ENCODE results near the gene GJB4.
"Not testable (repeated sequence)": the region's sequence is repeated elsewhere in the genome, so short reads cannot be mapped to it uniquely, and the experiment has no call there.

GJB4 gene

DNA sequence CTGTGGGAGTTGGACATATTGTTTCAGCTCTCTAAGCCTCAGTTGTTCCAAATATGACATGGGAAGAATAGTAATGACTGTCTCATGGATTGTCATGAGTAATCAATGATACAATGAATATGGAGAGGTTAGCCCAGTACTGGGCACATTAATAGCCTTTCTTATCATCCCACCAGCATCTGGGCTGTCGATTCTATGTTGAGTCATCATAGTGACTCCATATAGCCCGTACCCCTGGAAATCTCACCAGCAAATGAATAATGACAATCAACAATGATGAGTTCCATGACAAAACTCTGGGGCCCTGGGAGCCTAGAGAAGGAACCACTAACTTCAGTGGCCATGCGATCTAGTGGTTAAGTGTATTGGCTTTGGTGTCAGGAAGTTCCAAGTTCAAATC, 44.4 kb upstream of the GJB4 start:
- TF ChIP-seq, protein P1, sequence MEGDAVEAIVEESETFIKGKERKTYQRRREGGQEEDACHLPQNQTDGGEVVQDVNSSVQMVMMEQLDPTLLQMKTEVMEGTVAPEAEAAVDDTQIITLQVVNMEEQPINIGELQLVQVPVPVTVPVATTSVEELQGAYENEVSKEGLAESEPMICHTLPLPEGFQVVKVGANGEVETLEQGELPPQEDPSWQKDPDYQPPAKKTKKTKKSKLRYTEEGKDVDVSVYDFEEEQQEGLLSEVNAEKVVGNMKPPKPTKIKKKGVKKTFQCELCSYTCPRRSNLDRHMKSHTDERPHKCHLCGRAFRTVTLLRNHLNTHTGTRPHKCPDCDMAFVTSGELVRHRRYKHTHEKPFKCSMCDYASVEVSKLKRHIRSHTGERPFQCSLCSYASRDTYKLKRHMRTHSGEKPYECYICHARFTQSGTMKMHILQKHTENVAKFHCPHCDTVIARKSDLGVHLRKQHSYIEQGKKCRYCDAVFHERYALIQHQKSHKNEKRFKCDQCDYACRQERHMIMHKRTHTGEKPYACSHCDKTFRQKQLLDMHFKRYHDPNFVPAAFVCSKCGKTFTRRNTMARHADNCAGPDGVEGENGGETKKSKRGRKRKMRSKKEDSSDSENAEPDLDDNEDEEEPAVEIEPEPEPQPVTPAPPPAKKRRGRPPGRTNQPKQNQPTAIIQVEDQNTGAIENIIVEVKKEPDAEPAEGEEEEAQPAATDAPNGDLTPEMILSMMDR (IDR thresholded peaks at IDR 0.05; ENCODE audit: low read depth, low read length, missing control alignments), result no peak
- in situ Hi-C loops (cut with HindIII; ENCODE audit: low sequenced_read_pairs), result no loop called here

DNA sequence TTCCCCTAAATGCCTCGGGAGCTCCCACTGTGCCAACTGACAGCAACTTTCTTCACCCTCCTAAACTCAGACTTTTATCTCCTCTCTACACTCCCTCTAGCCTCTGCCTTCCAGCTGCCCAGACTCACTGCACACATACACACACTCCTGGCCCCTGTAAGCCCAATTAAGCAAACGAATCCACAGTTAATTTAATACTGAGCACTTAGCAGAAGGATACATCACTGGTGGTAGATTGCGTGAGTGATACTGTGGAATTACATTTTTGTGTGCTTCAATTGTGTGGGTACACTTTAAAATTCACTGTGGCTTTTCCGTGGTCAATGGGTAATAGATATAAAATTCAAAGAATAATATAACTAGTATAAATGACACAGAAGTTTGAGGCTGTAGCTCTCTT, 38.3 kb upstream of the GJB4 start:
- in situ Hi-C loops (cut with HindIII; ENCODE audit: low sequenced_read_pairs), result loop anchor here (5.0 kb wide), 1 partner anchor 99 kb away; no protein-coding TSS in a partner anchor
- TF ChIP-seq, protein P1 (IDR thresholded peaks at IDR 0.05; ENCODE audit: low read depth, low read length, missing control alignments), result no peak
- no peak overlapping the region for H3K4me3 ChIP-seq (ENCODE audit: low read depth, low read length)
- no peak for DNase-seq (ENCODE audit: low read depth)

More for the DNA sequence above, 44.4 kb upstream of the GJB4 start:
- no peak for DNase-seq (ENCODE audit: low read depth)
- no peak overlapping the region for H3K4me3 ChIP-seq (ENCODE audit: low read depth, low read length)

DNA sequence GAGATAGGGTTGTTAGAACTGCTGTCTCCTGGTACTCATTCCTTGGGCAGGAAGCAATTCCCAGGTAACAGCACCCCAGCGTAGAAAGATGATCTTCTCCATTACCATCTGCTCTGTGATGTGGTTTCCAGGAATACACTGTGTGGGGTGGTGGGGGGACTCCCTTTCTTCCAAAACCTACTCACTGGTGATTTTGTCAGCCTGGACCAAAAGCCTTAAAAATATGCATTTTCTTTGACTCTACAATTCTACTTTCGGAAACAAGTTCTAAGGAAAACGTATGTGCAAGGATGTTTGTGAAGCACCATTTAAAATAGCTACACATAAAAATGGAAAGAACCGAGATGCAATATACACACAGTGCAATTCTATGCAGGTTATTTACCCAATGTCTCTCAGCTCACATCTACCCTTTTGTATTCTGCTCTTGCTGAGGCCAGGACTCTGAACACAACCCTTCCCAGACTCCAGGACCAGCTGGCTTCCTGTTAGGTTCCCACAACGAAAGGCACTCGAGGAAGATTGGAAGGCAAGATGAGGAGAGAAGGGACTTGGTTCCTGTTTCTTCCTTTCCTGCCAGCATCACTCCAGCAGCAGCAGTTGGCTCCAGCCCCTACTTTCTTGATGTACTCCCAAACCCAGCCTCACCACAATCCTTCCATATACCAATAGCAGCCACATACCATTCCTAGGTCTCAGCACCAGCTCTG, 37.7 kb upstream of the GJB4 start:
- TF ChIP-seq, protein P1 (IDR thresholded peaks at IDR 0.05; ENCODE audit: low read depth, low read length, missing control alignments), result no peak
- no peak for DNase-seq (ENCODE audit: low read depth)
- H3K4me3 ChIP-seq (ENCODE audit: low read depth, low read length), result no peak overlapping the region
- in situ Hi-C loops (cut with HindIII; ENCODE audit: low sequenced_read_pairs), result loop anchor here (5.0 kb wide), 1 partner anchor 100 kb away; no protein-coding TSS in a partner anchor

DNA sequence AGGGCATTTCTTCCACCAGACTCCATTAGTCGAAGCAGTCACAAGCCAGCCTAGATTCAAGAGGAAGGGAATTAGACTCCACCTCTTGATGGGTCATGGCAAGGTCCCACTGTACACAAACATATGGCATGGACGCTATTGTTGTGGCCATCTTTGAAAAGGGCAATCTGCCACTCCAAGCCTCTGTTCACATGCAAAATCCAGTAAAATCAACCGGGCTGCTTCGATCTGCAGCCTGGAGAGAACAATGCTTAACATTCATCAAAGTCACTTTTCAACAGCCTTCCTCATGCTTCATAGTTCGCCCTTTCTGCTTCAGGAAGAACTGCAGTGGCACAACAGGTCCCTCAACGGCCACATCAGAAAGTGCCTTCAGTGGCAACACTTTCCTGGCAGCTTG, 32.7 kb upstream of the GJB4 start:
- TF ChIP-seq, protein P1 (IDR thresholded peaks at IDR 0.05; ENCODE audit: low read depth, low read length, missing control alignments), result no peak
- H3K4me3 ChIP-seq (ENCODE audit: low read depth, low read length), result no peak overlapping the region
- in situ Hi-C loops (cut with HindIII; ENCODE audit: low sequenced_read_pairs), result no loop called here
- no peak for DNase-seq (ENCODE audit: low read depth)

DNA sequence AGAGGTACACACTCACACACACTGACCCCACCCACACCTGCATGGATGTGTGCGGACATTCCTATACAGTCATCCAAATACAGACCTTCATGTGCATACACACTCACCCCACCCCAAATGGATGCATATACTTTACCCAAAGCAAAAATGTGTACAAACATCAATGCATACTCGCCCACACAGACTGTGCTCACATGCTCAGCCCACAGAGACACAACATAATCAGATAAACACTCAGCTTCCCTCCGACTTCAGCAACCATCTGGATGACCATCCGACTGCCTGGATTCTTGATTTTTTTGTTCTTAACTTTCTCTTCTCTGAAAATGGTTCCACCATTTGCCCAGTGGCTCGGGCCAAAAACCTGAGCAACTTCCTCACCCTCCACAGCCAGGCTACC, 29.1 kb upstream of the GJB4 start:
- no peak overlapping the region for H3K4me3 ChIP-seq (ENCODE audit: low read depth, low read length)
- TF ChIP-seq, protein P1 (IDR thresholded peaks at IDR 0.05; ENCODE audit: low read depth, low read length, missing control alignments), result no peak
- in situ Hi-C loops (cut with HindIII; ENCODE audit: low sequenced_read_pairs), result no loop called here
- no peak for DNase-seq (ENCODE audit: low read depth)

DNA sequence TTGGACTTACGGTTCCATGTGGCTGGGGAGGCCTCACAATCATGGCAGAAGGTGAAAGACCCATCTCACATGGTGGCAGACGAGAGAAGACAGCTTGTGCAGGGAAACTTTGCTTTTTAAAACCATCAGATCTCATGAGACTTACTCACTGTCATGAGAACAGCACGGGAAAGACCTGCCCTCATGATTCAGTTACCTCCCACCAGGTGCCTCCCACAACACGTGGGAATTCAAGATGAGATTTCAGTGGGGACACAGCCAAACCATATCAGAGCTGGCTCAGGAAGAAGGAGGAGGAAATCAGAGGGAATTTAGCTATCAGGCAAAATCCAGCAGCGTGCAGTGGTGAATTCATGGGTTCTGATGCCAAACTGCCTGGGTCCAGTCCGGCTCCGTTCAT, 26.7 kb upstream of the GJB4 start:
- H3K4me3 ChIP-seq (ENCODE audit: low read depth, low read length); DNase-seq (ENCODE audit: low read depth); in situ Hi-C loops (cut with HindIII; ENCODE audit: low sequenced_read_pairs): not testable (repeated sequence)

DNA sequence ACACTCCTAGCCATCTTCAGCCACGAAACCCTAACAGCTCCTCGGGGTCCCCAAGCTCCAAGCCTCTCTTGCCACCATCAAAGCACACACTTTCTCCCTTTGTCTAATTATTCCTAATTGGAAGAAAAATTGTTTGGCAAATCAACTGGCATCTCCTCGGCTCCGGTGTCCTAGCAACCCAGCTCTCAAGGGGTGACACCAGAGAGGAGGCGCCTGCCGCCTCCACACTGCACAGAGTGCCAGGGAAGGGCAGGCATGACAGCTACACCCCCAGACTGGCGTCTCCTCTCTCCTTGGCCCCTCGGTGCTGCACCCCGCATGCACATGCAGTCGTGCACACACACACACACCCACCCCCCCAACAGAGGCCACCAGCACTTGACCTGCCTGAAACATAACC, 22.8 kb upstream of the GJB4 start:
- in situ Hi-C loops (cut with HindIII; ENCODE audit: low sequenced_read_pairs), result no loop called here
- no peak overlapping the region for H3K4me3 ChIP-seq (ENCODE audit: low read depth, low read length)
- DNase-seq (ENCODE audit: low read depth), result no peak
- TF ChIP-seq, protein P1 (IDR thresholded peaks at IDR 0.05; ENCODE audit: low read depth, low read length, missing control alignments), result no peak

DNA sequence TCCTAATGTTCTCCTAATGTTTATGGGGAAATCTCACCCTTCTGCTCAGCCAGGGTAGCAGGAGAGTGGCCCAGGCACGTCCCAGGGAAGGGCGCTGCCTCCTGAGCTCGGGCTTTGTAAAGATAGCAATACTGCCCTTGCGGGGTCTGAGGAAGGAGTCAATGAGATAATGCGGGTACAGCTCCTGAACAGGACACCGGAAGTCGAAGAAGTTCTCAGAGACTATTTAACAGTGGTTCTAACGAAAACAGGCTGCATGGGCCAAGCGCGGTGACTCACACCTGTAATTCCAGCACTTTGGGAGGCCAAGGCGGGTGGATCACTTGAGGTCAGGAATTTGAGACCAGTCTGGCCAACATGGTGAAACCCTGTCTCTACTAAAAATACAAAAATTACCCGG, 22.3 kb upstream of the GJB4 start:
- DNase-seq (ENCODE audit: low read depth); in situ Hi-C loops (cut with HindIII; ENCODE audit: low sequenced_read_pairs): not testable (repeated sequence)

More for the DNA sequence above, 22.3 kb upstream of the GJB4 start:
- not testable (repeated sequence) for H3K4me3 ChIP-seq (ENCODE audit: low read depth, low read length)

Data from astrocyte of the cerebellum (primary cell).